SJCRH30 (cell line): ENCODE results near the gene MGA. TPM values are rescaled to one million over a fixed set of nuclear protein-coding genes. Genes with fewer than 3 reads are reported as not detected.

ENCODE experiments used
- DNase-seq, 2 experiments: peaks; one replicate each; pipeline ENCODE4 v3.0.0-alpha.2; 2015 to 2020
- H3K27ac ChIP-seq: fragments of 250-450 bp; sonication (Bioruptor Pico); 2 replicates; pipeline ENCODE4 v1.5.1; 2020; ENCODE audit warnings: mild to moderate bottlenecking, moderate library complexity
- H3K27me3 ChIP-seq: fragments of 250-450 bp; sonication (Bioruptor Pico); 2 replicates; pipeline ENCODE4 v1.5.1; 2020; ENCODE audit warnings: mild to moderate bottlenecking, moderate library complexity
- H3K36me3 ChIP-seq: fragments of 250-450 bp; sonication (Bioruptor Pico); 2 replicates; pipeline ENCODE4 v1.5.1; 2020; ENCODE audit warnings: mild to moderate bottlenecking, moderate library complexity
- H3K4me1 ChIP-seq: fragments of 250-450 bp; sonication (Bioruptor Pico); 2 replicates; pipeline ENCODE4 v1.5.1; 2020; ENCODE audit warnings: mild to moderate bottlenecking, moderate library complexity
- H3K4me3 ChIP-seq: fragments of 250-450 bp; sonication (Bioruptor Pico); 2 replicates; pipeline ENCODE4 v1.5.1; 2020; ENCODE audit warnings: mild to moderate bottlenecking, moderate library complexity
- H3K9me3 ChIP-seq: fragments of 250-450 bp; sonication (Bioruptor Pico); replicated peaks from 2 replicates; pipeline ENCODE4 v1.5.1; 2020; ENCODE audit warnings: mild to moderate bottlenecking, moderate library complexity
- total RNA-seq: library from RNA; depleted of rRNA; stranded (reverse); fragments of >200 nt; shearing (Covaris generic); gene quantifications from 2 replicates; pipeline ENCODE4 v1.2.3, GENCODE V29; 2014

MGA gene
- total RNA-seq, 1 experiment from 2014 or later: 83.6 TPM

DNA sequence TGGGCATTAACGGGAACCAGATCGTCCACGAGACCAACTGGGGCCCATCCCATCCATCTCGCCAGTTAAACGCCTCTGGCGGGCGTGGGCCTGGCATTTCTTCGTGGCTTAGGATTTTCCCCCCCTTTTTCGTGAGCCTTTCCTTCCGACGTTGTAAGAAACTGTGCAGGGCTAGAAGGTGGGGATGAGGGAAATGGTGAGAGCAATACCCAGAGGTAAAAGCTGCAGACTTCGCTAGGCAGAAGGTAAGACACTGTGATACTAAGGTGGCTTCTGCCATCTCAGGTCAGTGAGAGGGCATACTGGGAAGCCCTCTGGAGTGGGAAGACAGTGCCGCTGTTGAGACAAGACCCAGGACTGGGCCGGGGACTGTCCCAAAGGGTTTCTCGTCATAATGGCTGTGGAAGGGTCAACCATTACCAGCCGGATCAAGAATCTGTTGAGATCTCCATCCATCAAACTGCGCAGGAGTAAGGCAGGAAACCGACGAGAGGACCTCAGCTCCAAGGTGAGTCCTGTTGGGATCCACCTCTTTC lies 114.7 kb downstream of the MGA start:
- Histone ChIP-seq H3K9me3 (no peaks in the 10 kb centered on the region), H3K27me3 (no peaks in the 10 kb centered on the region), H3K36me3 (no peaks in the 10 kb centered on the region), H3K27ac (peak overlapping the region; percentile 28), H3K4me1 (peaks cover 28% of the 10 kb centered on the region), H3K4me3 (peak overlapping the region; percentile 64)
- DNase-seq: no peak

DNA sequence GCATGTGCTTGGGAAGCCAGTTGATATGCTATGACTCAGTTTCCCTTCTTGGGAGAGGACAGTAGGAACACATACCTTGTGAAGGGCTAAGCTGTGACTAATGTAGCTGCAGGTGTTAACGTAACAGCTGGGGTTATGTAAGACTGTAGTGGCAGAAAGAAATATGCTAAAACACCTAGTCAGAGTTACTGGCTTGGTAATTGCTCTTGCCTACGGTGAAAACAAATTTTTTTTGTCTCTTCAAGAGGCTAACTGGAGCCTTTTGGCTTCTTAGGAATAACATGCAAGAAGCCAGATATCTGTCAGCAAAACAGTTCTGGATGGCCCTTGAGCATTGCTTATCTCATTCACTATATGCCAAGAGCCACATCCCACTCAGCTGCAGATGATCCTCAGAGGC lies 115.4 kb downstream of the MGA start:
- H3K9me3 ChIP-seq: no peaks in the 10 kb centered on the region
- peaks cover 35% of the 10 kb centered on the region for H3K4me1 ChIP-seq
- no peak overlapping the region for H3K27ac ChIP-seq
- no peak for DNase-seq
- H3K27me3 ChIP-seq: no peaks in the 10 kb centered on the region
- peak overlapping the region; percentile 64 for H3K4me3 ChIP-seq
- H3K36me3 ChIP-seq: no peaks in the 10 kb centered on the region

DNA sequence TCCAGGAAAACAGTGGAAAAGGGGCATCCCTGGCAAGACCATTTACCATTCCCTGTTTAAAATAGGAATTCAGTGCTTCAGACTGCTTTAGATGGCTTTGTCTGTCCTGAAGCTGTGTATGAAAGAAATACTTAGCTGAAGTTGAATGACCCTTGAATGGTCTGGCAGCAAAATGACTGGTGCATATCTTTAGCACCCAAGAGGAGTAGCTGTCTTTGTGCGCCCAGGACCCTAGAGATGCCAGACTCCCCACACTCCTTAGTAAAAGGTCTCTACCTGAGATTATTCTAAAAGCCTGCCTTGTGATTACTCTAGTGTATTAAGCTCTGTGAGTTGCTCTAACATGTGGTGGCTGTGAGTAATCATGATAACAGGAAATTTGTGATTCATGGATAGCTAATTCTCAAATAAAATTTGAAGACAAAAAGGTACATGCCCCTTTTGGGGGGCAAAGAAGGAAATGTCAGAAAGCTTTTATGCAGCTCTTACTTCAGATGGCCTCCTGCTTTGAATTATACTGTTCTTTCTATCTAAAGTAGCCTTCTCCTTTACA lies 117.3 kb downstream of the MGA start:
- no peaks in the 10 kb centered on the region for H3K27me3 ChIP-seq
- no peak overlapping the region for H3K27ac ChIP-seq
- H3K36me3 ChIP-seq: no peaks in the 10 kb centered on the region
- no peaks in the 10 kb centered on the region for H3K9me3 ChIP-seq
- no peak overlapping the region for H3K4me3 ChIP-seq
- peaks cover 37% of the 10 kb centered on the region for H3K4me1 ChIP-seq
- DNase-seq: no peak

DNA sequence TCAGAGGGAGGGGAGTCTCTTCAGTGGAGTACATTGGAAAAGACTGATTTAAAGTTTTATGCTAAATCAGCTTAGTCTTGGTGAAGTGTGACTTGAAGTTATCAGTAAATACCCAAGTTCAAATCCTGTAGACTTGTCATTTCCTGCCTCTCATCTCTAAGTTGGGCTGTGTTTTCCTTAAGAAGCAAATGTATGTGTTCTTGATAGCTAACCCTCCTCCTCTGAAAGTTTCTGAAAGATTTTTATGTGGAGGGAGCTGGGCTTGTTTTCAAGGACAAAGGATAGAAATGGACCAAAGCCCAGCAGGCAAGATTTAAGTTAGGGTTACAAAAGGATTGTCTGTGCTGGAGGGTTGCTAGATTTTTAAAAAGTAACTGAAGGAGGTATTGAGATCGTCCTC lies 118.3 kb downstream of the MGA start:
- peaks cover 30% of the 10 kb centered on the region for H3K4me1 ChIP-seq
- no peaks in the 10 kb centered on the region for H3K36me3 ChIP-seq
- no peaks in the 10 kb centered on the region for H3K9me3 ChIP-seq
- H3K4me3 ChIP-seq: no peak overlapping the region
- H3K27ac ChIP-seq: no peak overlapping the region
- DNase-seq: no peak
- no peaks in the 10 kb centered on the region for H3K27me3 ChIP-seq

DNA sequence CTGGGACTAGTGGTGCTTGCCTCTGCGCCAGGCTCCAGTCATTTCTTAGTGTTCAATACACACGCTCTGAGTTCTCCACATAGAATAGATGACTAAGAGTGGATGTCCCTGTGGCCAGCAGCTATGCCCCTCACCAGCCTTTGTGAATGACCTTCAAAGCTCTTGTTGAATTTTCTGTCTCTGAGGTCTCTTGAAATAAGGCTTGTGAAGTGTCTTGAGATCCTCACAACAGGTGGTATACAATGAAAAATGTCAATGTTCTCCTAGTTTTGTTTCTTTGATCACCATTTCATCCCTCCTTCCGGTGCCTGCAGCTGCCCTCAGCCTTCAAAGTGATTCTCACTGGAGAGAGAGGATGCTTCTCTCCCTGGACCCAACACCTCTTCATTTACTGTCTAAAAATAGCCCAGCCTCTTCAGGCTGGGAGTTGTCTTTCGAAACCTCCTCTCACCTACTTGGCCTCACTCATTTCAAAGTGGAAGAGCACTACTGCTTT lies 119.5 kb downstream of the MGA start:
- H3K4me3 ChIP-seq: no peak overlapping the region
- H3K9me3 ChIP-seq: no peaks in the 10 kb centered on the region
- no peaks in the 10 kb centered on the region for H3K27me3 ChIP-seq
- H3K4me1 ChIP-seq: peaks cover 30% of the 10 kb centered on the region
- peak; percentile 80 to 93 for DNase-seq
- H3K36me3 ChIP-seq: no peaks in the 10 kb centered on the region
- H3K27ac ChIP-seq: peak overlapping the region; percentile 75

DNA sequence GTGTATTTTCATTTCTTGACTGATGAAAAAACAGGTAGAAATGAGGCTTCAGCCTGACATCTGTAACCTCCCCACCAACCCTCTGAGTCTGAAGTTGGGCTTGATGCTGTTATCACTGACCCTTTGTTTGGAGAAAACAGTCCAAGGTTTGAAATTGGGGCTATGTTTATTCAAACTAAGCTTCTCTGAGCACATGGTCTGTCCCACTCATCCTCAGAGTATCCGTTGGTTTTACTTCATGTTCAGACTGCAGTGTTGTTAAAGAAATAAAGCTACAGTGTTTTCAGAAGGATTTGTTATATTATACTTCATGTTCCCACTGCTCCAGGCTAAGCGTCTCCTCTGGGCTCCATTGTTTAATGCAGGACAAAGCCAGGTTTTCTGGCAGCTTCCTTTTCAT lies 120.1 kb downstream of the MGA start:
- H3K9me3 ChIP-seq: no peaks in the 10 kb centered on the region
- no peak overlapping the region for H3K4me3 ChIP-seq
- no peaks in the 10 kb centered on the region for H3K27me3 ChIP-seq
- DNase-seq: peak; percentile 41 to 74
- H3K27ac ChIP-seq: peak overlapping the region; percentile 75
- peaks cover 29% of the 10 kb centered on the region for H3K4me1 ChIP-seq
- no peaks in the 10 kb centered on the region for H3K36me3 ChIP-seq

DNA sequence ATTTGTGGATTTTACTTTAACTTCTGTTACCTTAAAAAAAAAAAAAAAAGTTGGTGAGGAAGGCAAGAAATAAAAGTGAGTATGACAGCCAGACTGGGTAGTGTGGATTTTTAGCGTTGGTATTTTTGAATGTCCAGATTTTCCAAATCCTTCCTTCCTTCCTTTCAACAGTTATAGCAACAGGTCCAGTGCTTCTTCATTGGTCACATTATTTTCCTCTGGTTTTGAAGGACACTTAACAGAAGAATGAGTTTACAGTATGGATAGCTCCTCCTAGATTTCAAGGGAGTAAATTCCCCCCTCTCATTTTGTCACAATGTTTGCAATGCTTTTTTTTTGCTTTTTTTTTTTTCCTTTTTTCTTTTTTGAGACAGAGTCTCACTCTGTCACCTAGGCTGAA lies 120.5 kb downstream of the MGA start:
- no peak for DNase-seq
- no peaks in the 10 kb centered on the region for H3K9me3 ChIP-seq
- no peaks in the 10 kb centered on the region for H3K36me3 ChIP-seq
- H3K4me3 ChIP-seq: no peak overlapping the region
- H3K4me1 ChIP-seq: peaks cover 24% of the 10 kb centered on the region
- H3K27ac ChIP-seq: peak overlapping the region; percentile 75
- H3K27me3 ChIP-seq: no peaks in the 10 kb centered on the region

DNA sequence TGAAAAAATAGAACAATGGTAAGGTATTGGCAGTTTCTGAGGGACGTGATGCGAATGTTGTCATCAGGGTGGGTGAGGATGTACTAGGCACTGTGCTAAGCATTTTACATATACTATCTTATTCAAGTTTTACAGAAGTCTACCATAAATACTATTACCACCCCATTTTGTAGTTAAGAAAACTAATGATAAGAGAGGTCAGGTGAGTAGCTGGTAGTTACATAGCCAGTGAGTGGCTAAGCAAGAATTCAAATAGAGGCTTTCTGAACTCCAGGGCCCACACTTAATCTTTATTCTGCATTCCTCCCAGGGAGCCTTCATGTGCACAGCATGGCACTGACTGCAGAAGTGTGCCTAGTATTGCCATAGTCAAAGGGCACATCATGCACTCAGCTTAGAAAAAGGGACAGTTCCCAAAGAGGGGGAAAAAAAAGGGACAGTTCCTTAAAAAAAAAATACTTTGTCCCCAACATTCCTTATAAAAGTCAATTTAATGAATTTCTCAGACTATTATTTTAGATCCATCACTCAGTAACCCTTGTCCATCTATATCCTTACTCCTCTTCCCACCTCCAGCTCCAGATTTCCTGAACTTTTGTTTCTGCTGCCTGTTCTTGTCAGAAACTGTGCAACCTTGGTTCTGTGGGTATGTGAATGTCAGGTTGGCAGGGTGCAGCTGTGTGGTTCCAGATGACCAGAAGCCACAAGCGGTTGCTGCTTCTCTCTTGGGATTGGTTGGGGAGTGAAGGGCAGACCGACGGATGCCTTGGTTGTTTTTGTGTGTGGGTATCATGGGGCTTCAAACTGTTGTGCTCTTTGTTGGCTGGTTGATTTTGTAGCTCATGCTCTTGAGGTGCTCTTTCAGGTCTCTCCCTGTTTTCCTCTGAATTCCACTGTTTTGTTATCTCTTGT lies 122.4 kb downstream of the MGA start:
- H3K4me3 ChIP-seq: no peak overlapping the region
- H3K27me3 ChIP-seq: no peaks in the 10 kb centered on the region
- peaks cover 18% of the 10 kb centered on the region for H3K4me1 ChIP-seq
- no peaks in the 10 kb centered on the region for H3K36me3 ChIP-seq
- H3K9me3 ChIP-seq: no peaks in the 10 kb centered on the region
- no peak for DNase-seq
- no peak overlapping the region for H3K27ac ChIP-seq

DNA sequence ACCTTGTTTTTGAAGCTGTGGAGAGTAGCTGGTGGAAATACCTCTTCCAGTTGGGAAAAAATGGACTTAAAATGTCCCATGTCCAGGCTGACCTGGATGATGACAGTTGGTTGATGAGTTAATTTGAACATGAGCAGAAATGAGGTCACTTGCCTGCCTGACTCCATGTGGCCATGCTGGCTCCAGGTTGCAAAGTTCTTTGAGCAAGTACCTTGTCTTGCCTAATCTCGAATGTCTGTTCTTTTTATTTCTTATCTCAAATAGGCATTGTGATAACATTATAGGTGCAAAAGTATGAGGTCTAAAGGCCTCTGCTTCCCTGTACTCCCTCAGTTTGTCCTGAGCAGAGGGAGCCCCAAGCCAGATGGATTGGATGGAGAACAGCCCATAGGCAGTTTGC lies 123.1 kb downstream of the MGA start:
- H3K4me1 ChIP-seq: peaks cover 18% of the 10 kb centered on the region
- DNase-seq: no peak
- H3K27ac ChIP-seq: no peak overlapping the region
- H3K4me3 ChIP-seq: no peak overlapping the region
- no peaks in the 10 kb centered on the region for H3K36me3 ChIP-seq
- H3K9me3 ChIP-seq: no peaks in the 10 kb centered on the region
- no peaks in the 10 kb centered on the region for H3K27me3 ChIP-seq

DNA sequence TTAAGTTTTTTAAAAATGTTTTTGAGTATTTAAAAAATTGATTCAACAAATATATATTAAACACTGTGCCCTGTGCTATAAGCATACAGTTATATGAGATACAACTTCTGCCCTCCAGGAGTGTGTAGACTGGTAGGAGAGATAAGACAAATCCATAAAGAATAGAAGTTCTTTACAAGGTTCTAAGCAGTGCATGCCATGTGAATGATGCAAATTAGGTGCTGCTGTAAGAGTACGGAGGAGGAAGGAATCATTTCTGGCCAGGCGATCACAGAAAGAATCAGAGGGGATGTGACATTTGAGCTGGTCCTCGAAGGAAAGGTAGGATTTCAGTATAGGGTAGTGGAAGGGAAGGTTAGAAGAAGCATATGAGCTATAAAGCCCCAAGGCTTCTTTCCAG lies 128.1 kb downstream of the MGA start:
- Histone ChIP-seq H3K27ac (no peak overlapping the region), H3K4me1 (peaks cover 18% of the 10 kb centered on the region), H3K4me3 (no peak overlapping the region), H3K36me3 (no peaks in the 10 kb centered on the region), H3K27me3 (no peaks in the 10 kb centered on the region), H3K9me3 (no peaks in the 10 kb centered on the region)
- no peak for DNase-seq

DNA sequence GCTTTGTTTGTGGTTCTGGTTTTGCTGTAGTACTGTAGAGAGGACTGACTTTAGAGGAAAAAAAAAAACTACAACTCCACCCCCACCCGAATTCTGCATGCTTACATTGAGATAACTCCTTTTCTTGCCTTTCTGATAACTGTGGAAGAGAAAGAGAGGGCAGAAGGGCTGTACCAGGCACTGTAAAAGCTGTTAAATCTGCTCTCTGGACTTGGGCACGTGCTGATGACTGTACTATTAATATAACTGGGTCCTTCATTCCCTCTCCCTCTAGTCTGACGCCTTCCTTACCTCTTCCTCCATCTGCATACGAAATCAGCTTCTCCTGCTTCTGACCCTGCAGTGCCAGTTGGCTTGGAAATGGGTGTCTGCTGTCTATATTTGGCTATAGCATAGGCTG lies 129.0 kb downstream of the MGA start:
- Histone ChIP-seq H3K36me3 (no peaks in the 10 kb centered on the region), H3K4me1 (peaks cover 18% of the 10 kb centered on the region), H3K4me3 (no peak overlapping the region), H3K9me3 (no peaks in the 10 kb centered on the region), H3K27me3 (no peaks in the 10 kb centered on the region), H3K27ac (no peak overlapping the region)
- DNase-seq: no peak

DNA sequence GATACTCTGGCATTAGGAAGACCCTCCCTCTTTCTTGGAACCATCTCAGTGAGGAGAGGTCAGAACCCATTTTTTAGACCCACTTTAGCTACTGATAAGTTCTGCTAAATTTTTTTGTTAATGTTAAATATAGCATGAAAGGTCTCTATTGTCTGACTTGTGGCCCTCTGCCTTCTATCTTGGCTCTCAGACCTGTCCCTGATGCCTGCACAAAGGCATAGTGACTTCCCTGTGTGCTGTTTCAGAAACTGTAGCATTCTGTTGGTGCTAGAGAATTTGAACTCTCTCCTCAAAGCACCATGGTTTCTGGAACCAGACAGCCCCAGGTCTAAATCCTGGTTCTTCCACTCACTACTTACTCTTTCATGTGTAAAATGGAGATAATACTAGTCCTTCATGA lies 129.5 kb downstream of the MGA start:
- Histone ChIP-seq H3K4me1 (peaks cover 18% of the 10 kb centered on the region), H3K4me3 (no peak overlapping the region), H3K9me3 (no peaks in the 10 kb centered on the region), H3K36me3 (no peaks in the 10 kb centered on the region), H3K27me3 (no peaks in the 10 kb centered on the region), H3K27ac (no peak overlapping the region)
- no peak for DNase-seq

DNA sequence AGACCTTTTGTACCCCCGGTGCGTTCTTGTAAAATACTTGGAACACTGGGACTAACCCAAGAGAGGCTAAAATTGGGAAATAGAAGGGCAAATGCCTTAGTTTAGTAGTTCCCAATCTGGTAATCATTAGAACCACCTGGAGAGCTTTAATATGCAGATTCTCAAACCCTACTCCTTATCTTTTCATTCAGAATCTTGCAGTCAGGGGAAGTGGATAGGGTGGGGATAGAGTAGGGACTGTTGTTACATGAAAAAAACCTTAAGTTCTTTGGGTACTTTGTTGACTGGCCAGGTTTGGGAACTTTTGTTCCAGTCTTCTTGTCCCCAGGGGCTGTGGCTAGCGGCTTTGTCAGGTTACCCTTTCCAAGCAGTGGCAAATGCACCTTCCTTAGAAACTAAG lies 130.0 kb downstream of the MGA start:
- no peaks in the 10 kb centered on the region for H3K36me3 ChIP-seq
- no peaks in the 10 kb centered on the region for H3K27me3 ChIP-seq
- no peak overlapping the region for H3K27ac ChIP-seq
- H3K4me1 ChIP-seq: peaks cover 18% of the 10 kb centered on the region
- no peak for DNase-seq
- no peaks in the 10 kb centered on the region for H3K9me3 ChIP-seq
- no peak overlapping the region for H3K4me3 ChIP-seq

DNA sequence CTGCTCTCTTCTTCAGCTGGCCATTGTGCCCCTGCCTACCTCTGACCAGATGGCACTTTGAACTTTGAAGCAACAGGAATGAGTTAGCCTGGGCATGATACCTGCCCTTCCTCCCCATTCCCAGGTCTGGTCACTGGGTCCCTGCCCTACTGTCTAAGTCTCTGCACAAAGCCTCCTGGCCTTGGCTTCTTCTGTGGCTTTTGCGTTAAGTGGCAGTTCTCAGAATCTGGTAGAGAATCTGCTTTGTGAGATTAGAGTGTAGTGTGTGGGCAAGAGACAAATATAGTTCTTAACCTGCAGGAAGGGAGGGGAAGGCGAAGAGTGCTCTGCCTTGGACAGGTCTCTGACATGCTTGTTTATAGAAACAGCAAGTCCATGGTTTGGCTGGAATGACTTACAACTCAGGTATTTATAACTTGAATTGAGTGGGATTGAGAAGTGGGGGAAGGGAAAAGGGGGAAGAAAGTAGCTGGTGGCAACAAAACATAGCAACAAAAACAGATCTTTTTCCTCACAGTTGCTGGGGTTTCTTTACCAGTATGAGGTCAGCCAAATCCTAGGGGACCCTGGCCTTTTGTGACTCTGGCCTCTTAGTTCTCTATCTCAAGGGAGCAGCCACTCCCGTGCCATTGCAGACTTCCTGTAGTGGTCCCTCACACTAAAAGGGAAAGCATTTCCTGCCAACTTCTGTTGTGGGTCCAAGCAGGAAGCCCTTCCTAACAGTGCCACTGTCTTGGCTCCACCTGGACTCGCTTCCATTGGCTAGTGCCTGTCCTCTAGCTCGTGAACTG lies 130.7 kb downstream of the MGA start:
- Histone ChIP-seq H3K36me3 (no peaks in the 10 kb centered on the region), H3K9me3 (no peaks in the 10 kb centered on the region), H3K4me3 (no peak overlapping the region), H3K27ac (peak overlapping the region; percentile 10; the same call in 1 of the 2 replicates), H3K4me1 (peaks cover 18% of the 10 kb centered on the region), H3K27me3 (no peaks in the 10 kb centered on the region)
- DNase-seq: no peak

DNA sequence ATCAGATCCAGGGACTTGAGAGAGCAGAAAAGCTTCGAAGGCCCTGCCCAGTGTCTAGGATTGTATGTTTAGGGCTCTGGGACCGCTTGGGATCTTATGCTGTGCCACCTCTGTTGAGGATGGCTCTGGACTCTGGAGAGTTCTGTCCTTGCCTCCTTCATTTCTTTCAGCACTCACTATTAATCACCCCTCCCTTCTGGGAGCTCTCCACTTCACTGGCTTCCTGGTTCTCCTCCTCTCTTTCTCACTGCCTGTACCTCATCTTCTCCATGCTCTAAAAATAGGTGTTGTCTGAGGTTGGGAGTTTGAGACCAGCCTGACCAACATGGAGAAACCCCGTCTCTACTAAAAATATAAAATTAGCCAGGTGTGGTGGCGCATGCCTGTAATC lies 131.3 kb downstream of the MGA start:
- Histone ChIP-seq H3K4me1 (peaks cover 18% of the 10 kb centered on the region), H3K9me3 (no peaks in the 10 kb centered on the region), H3K36me3 (no peaks in the 10 kb centered on the region), H3K4me3 (no peak overlapping the region), H3K27me3 (no peaks in the 10 kb centered on the region), H3K27ac (peak overlapping the region; percentile 10; the same call in 1 of the 2 replicates)
- no peak for DNase-seq
